Medulla oblongata (tissue), 1 donor: ENCODE measurements around the gene RPRML.

Source experiments
- DNase-seq: peaks from one replicate; pipeline ENCODE4 v3.0.0-alpha.2; 2015; ENCODE audit errors: extremely low spot score

Gene RPRML

DNA sequence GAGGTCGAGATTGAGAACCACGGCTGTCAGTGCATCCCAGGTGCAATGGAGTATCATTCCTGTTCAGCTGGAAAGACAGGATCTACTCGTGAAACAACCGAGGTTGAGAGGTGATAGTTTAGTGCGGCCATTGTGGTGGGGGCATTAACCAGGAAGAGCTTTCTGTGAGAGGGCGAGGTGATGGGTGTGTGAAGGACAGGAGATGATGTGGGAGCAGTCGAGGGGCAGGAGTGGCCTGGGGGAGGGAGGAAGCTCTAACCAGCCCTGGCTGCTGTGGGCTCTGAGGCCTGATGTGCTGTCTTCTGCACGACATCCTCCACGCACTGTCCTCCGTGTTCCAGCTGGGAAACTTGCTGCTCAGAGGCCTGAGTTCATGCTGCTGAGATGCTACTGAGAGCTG is 34.1 kb downstream of the RPRML start:
- no peak for DNase-seq

DNA sequence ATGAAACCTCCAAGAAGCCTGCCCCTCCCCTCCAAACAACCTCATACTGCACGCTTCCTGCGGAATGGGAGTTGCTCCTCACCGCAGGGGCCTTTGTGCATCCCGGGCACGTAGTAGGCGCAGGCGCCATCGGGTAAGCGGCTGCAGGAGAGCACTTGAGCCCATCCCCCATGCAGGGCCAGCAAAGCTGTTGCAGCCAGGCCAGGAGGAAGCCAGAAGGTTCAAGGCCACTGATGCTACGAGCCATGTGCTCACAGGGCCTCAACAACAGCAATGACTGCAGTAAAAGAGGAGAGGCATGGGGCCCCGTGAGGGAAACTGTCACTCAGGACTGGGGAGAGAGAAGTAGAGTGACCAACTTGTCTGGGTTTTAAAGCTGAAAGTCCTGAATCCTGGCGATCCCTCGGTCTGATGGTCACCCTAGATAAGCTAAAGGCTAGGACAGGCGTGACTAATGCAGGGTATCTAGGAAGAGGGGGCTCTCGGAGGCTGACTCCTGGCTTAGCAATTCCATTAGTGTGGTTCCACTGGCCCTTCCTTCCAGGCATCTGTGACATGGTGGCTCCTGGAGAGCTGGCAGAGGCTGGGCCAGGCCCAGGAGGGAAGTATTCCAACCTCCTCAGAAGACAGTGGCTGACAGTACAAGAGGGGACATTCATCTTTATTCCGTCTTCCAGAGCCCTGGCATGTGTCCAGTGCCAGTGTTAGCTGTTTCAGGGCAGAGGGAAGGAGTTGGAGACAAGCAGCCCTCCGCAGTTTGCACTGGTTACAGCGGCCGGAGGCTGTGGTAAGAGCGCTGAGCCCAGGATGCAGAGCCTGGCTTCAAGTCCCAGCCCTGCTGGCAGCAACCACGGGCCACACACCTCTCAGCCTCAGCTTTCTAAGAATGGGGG is 35.3 kb downstream of the RPRML start:
- DNase-seq, result peak; percentile 56

DNA sequence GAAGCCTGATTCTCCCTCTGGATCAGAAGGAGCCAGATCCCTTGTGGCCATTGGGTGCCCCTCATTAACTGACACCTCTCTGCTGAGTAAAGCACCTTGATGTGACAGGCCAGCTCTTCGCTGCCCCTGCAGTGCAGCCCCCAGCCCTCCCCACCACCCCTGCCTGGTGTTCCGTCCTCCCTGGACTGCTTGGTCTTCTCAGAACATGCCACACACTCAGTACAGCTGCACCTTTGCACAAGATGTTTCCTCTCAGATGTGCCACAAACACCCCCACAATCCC is 35.9 kb downstream of the RPRML start:
- no peak for DNase-seq

DNA sequence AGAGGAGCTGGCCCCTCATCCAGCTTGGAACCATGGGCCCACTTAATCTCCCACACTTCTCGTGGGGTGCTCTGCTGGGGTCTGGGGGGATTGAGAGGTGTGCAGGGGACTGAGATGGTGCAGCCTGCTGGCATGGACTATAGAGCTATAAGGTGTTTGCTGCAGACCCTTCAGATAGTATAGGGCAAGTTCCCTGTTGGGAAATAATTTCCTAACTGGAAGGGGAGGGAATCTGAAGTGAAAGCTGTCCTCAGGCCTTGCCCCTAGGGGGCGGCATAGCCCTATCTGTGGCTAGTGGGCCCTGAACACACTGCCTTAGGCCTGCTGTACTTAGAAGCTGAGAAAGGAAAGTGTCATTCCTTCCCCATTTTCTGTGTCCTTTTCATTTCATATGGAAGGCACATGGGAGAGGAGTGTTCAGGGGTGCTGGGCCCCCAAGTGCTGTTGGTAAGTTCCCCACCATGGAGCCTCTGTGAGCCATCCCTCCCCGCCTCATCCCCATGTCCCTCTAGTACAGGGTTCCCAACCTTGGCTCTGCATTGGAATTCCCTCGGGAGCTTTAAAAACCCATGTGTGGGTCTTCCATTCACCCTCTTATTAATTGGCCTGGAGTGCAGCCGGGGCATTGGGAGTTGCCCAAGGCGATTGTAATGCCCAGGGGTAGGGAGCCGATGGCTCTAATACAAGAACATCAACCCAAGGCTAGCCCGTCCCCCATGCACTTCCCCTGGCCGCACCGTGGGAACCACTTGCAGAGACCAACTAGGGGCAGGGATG is 36.4 kb downstream of the RPRML start:
- peak; percentile 78 for DNase-seq

DNA sequence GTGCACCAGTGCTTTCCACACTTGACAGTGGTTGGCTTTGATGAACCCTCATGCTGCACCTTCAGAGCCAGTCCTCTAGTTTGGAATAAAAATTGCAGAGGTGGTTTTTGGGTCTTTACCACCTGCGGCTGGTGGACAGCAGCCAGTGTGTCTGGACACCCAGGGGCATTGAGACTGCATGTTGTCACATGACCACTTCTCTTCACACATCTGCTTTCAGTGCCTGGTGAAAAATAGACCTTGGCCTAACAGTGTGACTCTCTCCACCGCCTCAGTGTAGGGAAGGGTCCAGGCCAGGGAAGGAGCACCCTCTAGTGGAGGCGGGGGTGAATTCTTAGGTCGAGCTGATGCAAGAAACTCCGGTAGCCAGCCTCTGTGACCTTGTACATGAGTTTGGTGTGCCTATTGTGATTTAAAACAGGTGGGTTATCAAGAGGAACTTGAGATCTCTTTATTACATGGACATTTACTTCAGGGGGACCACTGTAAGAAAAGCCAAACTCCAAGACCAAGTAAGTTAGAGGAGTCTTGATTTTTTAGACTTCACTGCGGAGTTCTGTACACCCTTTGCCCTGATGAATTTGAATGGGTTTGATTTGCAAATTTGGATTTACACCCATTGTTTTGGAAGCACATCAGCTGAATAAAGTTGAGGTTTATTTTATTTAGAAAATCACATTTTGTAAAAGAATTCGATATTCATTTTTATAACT is 38.2 kb downstream of the RPRML start:
- DNase-seq, result peak; percentile 93

DNA sequence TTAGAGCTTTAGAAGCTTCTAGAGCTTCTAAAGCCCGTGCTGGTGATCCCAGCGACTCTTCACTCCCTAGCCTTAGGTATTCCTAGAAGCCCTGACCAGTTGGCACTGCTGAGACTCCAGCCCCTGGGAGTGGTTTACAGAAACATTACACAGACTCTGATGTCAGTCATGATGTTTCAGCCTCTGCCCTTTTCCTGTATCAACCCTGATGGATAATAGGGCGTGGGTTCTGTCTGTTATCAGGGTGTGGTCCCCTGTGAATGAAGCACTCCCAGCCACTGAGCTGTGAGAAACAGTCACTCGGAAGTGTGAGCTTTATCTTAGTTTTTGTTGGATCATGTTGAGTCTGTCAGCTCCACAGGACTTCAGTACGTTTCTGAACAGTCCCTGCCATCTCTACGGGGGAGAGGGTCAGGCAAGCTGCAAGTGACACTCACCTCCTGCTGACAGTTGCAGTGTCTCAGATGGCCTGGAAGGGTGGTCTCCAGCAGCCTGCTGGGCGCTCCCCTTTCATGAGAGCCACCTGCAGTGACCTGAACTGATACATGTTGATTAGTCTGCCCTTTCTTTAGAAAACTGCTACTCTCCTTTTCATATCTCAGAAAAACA is 43.3 kb downstream of the RPRML start:
- no peak for DNase-seq

DNA sequence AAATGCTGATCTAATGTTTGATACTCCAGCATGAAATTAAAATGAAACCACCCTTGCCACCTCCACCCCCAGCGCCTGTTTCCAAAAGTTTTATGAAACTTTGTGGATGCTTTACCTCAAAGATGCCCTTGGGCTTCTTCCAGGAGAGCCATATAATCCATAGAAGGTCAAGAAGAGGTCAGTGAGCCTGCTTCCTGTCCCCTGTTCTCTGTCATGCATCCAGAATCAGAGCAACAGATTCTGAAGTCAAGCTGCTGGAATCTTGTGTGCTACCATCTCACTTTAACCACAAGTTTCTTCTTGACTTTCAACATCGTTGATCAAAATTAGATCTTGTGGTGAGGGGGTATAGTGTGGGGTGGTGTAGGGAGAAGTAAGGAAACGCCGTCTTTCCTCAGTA is 47.5 kb downstream of the RPRML start:
- no peak for DNase-seq

DNA sequence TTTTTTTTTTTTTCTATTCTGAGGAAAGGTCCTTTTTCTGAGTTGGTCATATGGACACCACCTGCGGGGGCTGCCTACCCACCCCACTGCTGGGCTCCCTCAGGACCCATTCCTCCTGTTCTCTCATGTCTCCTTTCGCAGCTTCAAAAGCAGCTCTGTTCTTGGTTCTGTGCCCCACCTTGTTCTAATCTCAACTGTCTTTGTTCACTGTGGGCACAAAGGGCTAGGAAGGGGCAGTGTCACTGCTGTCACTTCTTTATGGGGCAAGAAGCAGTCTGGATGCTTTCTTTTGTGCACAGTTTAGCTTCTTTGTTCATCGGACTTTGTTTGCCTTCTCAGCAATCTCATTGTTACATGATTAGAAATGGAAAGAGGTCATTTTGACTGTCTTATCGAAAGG is 49.0 kb downstream of the RPRML start:
- DNase-seq, result no peak

DNA sequence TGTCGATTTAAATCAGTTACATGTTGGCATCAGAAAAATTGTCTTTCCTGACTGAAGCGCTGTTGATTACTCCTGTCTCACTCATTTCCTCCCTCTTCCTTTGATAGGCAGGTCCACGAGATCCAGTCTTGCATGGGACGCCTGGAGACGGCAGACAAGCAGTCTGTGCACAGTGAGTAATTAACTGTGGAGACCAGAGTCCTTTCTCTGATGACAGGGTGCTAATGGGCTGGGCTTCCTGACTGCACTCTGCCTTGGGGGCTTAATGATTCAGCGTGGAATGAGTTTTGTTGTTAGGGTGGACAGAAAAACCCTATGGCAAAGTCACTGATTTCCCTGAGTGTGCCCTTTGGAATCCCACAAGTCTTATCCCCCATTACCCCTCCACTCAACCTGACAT is 49.6 kb downstream of the RPRML start:
- no peak for DNase-seq

DNA sequence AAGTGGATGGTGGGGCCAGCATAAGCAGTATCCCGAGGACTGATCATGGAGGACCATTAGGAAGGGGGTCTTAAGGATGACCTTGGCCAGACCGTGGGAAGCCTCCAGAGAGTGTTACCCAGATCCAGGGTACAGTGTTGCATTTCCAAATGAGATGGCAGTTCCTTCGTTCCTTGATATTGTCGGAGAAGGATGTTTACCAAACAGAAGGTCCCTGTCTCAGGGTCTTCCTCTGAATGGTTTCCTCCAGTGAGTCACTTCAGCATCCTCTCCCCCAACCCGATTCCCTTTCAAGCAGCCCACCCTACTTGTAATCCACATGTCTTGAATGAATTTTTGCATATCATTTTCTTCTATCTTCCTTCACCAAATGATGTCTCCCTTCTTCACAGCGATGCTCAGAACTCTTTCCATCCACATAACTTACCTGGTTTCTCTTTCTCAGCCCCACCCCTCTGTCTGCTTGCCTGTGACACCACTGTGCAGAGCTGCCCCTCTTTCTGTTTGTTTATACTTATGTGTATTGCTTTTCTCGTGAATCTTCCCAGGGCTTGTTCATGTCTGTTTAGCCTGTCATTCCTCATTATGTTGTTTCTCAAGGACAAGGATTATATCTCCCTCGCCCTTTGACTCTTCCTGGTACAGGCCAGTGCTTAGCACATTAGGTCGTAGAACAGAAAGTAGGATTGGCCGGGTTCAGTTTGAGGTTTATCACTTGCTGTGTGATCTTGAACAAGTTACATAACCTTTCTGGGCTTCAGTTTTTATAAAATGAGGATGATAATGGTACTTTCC is 50.4 kb downstream of the RPRML start:
- DNase-seq, result no peak
